H1 (cell line): ENCODE measurements around the gene STARD13. TPM values are rescaled to one million over a fixed set of nuclear protein-coding genes. Genes with fewer than 3 reads are reported as not detected.

ENCODE experiments used
- CTCF ChIA-PET: fragments of 300-600 bp; sonication (Branson Sonifier 250); formaldehyde crosslinking; loops from one replicate; lab custom pipeline; 2021; ENCODE audit not compliant: partially characterized antibody; lab: Charles Lee
- POLR2A ChIA-PET: fragments of 300-600 bp; sonication (Branson Sonifier 250); formaldehyde crosslinking; loops from one replicate; lab custom pipeline; 2021; ENCODE audit warnings: inconsistent platforms; ENCODE audit not compliant: partially characterized antibody; lab: Charles Lee
- DNase-seq, 2 experiments: peaks; one replicate each; pipeline versions ENCODE4 v3.0.0 to v3.0.0-alpha.2; 2010 to 2022; ENCODE audit warnings: low spot score in 2 of 2, low read depth in 1 of 2, mixed read lengths in 1 of 2
- FAIRE-seq: peaks from 2 replicates; lab custom pipeline; 2011; peaks lifted over from hg19 to GRCh38; lab: Jason Lieb, UNC
- H2AFZ ChIP-seq: 2 replicates; pipeline ENCODE4 v1.8.1; 2012; ENCODE audit warnings: low read length, inconsistent platforms
- H2AK5ac ChIP-seq: 2 replicates; pipeline ENCODE4 v1.6.1; 2013; ENCODE audit warnings: low read depth, low read length
- H2BK120ac ChIP-seq: replicated peaks from 2 replicates; pipeline ENCODE3; 2013; ENCODE audit warnings: low read depth, low read length, inconsistent platforms
- H2BK12ac ChIP-seq: 2 replicates; pipeline ENCODE4 v1.6.1; 2013; ENCODE audit warnings: low read depth, low read length
- H2BK15ac ChIP-seq: 2 replicates; pipeline ENCODE4 v1.6.1; 2013; ENCODE audit warnings: low read length
- H2BK20ac ChIP-seq: 2 replicates; pipeline ENCODE4 v1.6.1; 2013; ENCODE audit warnings: low read length
- H2BK5ac ChIP-seq: 2 replicates; pipeline ENCODE4 v1.6.1; 2013; ENCODE audit warnings: low read depth, low read length
- H3K14ac ChIP-seq: 2 replicates; pipeline ENCODE4 v1.6.1; 2013; ENCODE audit warnings: inconsistent platforms; ENCODE audit not compliant: insufficient read length
- H3K18ac ChIP-seq: 2 replicates; pipeline ENCODE4 v1.6.1; 2013; ENCODE audit warnings: low read length; ENCODE audit errors: extremely low read depth
- H3K23ac ChIP-seq: 2 replicates; pipeline ENCODE4 v1.6.1; 2013; ENCODE audit warnings: inconsistent platforms; ENCODE audit not compliant: insufficient read length
- H3K23me2 ChIP-seq: 2 replicates; pipeline ENCODE4 v1.6.1; 2013; ENCODE audit warnings: low read depth, low read length
- H3K27ac ChIP-seq: 2 replicates; pipeline ENCODE4 v1.6.1; 2011; ENCODE audit warnings: low read depth, low read length, inconsistent platforms
- H3K27me3 ChIP-seq, 4 experiments: replicated peaks in 1 of 4; 1 replicate in 1 of 4; 2 replicates in 3 of 4; pipeline versions ENCODE4 v1.6.1 to v1.8.1; 2011 to 2013; ENCODE audit warnings: low read length in 3 of 4, mild to moderate bottlenecking in 3 of 4, inconsistent platforms in 2 of 4, mixed read lengths in 2 of 4, moderate library complexity in 1 of 4; ENCODE audit not compliant: control insufficient read depth in 3 of 4, insufficient read depth in 3 of 4; ENCODE audit errors: extremely low read depth in 1 of 4
- H3K36me3 ChIP-seq, 4 experiments: 2 replicates each; pipeline versions ENCODE4 v1.6.1 to v1.8.1; 2011 to 2013; ENCODE audit warnings: mild to moderate bottlenecking in 4 of 4, low read length in 3 of 4, moderate library complexity in 2 of 4, control low read depth in 1 of 4, inconsistent platforms in 1 of 4; ENCODE audit not compliant: insufficient read depth in 4 of 4, control insufficient read depth in 2 of 4
- H3K4ac ChIP-seq: replicated peaks from 2 replicates; pipeline ENCODE3; 2013; ENCODE audit warnings: low read length, low read depth, mixed read lengths, inconsistent platforms; ENCODE audit not compliant: insufficient read length
- H3K4me1 ChIP-seq, 4 experiments: replicated peaks in 1 of 4; 1 replicate in 1 of 4; 2 replicates in 3 of 4; pipeline versions ENCODE4 v1.6.1 to v1.8.1; 2011 to 2013; ENCODE audit warnings: low read length in 3 of 4, inconsistent platforms in 2 of 4, mixed read lengths in 1 of 4; ENCODE audit not compliant: insufficient read depth in 4 of 4, control insufficient read depth in 3 of 4
- H3K4me2 ChIP-seq, 2 experiments: 2 replicates each; pipeline versions ENCODE4 v1.6.1 to v1.8.1; 2011 to 2013; ENCODE audit warnings: low read depth in 2 of 2, low read length in 2 of 2, control low read depth in 1 of 2, inconsistent platforms in 1 of 2, mild to moderate bottlenecking in 1 of 2; ENCODE audit not compliant: insufficient read depth in 1 of 2
- H3K4me3 ChIP-seq, 4 experiments: fragments of 200-600, 300-600 bp in 1 of 4; sonication (generic), shearing (Covaris generic), sonication (Bioruptor Twin) in 1 of 4; 2 replicates each; pipeline versions ENCODE4 v1.5.1 to v1.8.1; 2011 to 2016; ENCODE audit warnings: low read length in 4 of 4, low read depth in 3 of 4, control low read depth in 2 of 4, inconsistent platforms in 2 of 4, mild to moderate bottlenecking in 2 of 4, mixed read lengths in 1 of 4, moderate library complexity in 1 of 4; ENCODE audit not compliant: insufficient read depth in 2 of 4; ENCODE audit errors: extremely low read depth in 1 of 4
- H3K56ac ChIP-seq: replicated peaks from 2 replicates; pipeline ENCODE3; 2013; ENCODE audit warnings: low read depth, mild to moderate bottlenecking, mixed read lengths, low read length, inconsistent platforms; ENCODE audit not compliant: insufficient read length
- H3K79me1 ChIP-seq: 2 replicates; pipeline ENCODE4 v1.6.1; 2013; ENCODE audit warnings: low read depth, low read length, control low read depth
- H3K79me2 ChIP-seq, 2 experiments: 2 replicates each; pipeline versions ENCODE4 v1.6.1 to v1.8.1; 2012 to 2013; ENCODE audit warnings: low read length in 2 of 2, mild to moderate bottlenecking in 2 of 2, inconsistent platforms in 1 of 2; ENCODE audit not compliant: insufficient read depth in 2 of 2, control insufficient read depth in 1 of 2
- H3K9ac ChIP-seq, 4 experiments: replicated peaks in 1 of 4; 1 replicate in 1 of 4; 2 replicates in 3 of 4; pipeline versions ENCODE4 v1.6.1 to v1.8.1; 2011 to 2013; ENCODE audit warnings: low read depth in 3 of 4, low read length in 3 of 4, control low read depth in 2 of 4, mild to moderate bottlenecking in 2 of 4, moderate library complexity in 2 of 4, inconsistent platforms in 1 of 4; ENCODE audit errors: extremely low read depth in 1 of 4
- H3K9me3 ChIP-seq, 2 experiments: 2 replicates each; pipeline versions ENCODE4 v1.6.1 to v1.8.1; 2012 to 2013; ENCODE audit warnings: mild to moderate bottlenecking in 2 of 2, moderate library complexity in 2 of 2, control low read depth in 1 of 2, inconsistent platforms in 1 of 2, low read depth in 1 of 2, low read length in 1 of 2, mixed read lengths in 1 of 2; ENCODE audit not compliant: insufficient read depth in 2 of 2
- H4K20me1 ChIP-seq, 2 experiments: replicated peaks in 1 of 2; 2 replicates each; pipeline versions ENCODE3 to v1.8.1; 2011 to 2013; ENCODE audit warnings: inconsistent platforms in 2 of 2, low read length in 2 of 2, mild to moderate bottlenecking in 1 of 2; ENCODE audit not compliant: insufficient read depth in 2 of 2, control insufficient read depth in 1 of 2
- H4K5ac ChIP-seq: 2 replicates; pipeline ENCODE4 v1.6.1; 2013; ENCODE audit warnings: low read length, low read depth, mixed read lengths, inconsistent platforms; ENCODE audit not compliant: insufficient read length
- H4K8ac ChIP-seq: 2 replicates; pipeline ENCODE4 v1.8.0; 2013; ENCODE audit warnings: mild to moderate bottlenecking, moderate library complexity, low read length, inconsistent platforms; ENCODE audit not compliant: insufficient read depth; ENCODE audit errors: extremely low read depth
- H4K91ac ChIP-seq: replicated peaks from 2 replicates; pipeline ENCODE3; 2013; ENCODE audit warnings: low read length, mixed read lengths, inconsistent platforms; ENCODE audit not compliant: insufficient read length
- BCL11A ChIP-seq, 2 experiments: IDR thresholded peaks; one replicate each; pipeline ENCODE4 v1.6.1; 2011; ENCODE audit warnings: low read depth in 2 of 2, low read length in 2 of 2, mild to moderate bottlenecking in 2 of 2
- BRCA1 ChIP-seq: IDR thresholded peaks from 2 replicates; pipeline ENCODE4 v1.6.1; 2012; ENCODE audit warnings: low read depth, low read length, improper control_type of control experiment
- CBX8 ChIP-seq: fragments of 300-800, 300-1000 bp; sonication (generic); IDR thresholded peaks from 2 replicates; pipeline ENCODE4 v1.7.1; 2016; ENCODE audit warnings: low read depth, low read length, borderline replicate concordance
- EGR1 ChIP-seq: IDR thresholded peaks from 2 replicates; pipeline ENCODE4 v1.6.1; 2011; ENCODE audit warnings: low read depth, low read length, borderline replicate concordance
- FOSL1 ChIP-seq: IDR thresholded peaks from 2 replicates; pipeline ENCODE4 v1.6.1; 2011; ENCODE audit warnings: mild to moderate bottlenecking, low read depth, low read length, moderate library complexity; ENCODE audit not compliant: insufficient read depth
- HDAC6 ChIP-seq: IDR thresholded peaks from one replicate; pipeline ENCODE4 v1.7.1; 2012; ENCODE audit warnings: low read depth, mild to moderate bottlenecking, inconsistent platforms, low read length, moderate library complexity
- MAFK ChIP-seq: IDR thresholded peaks from 2 replicates; pipeline ENCODE4 v1.6.1; 2012; ENCODE audit warnings: low read depth, mild to moderate bottlenecking, improper control_type of control experiment, low read length
- NANOG ChIP-seq: IDR thresholded peaks from 2 replicates; pipeline ENCODE4 v1.6.1; 2011; ENCODE audit warnings: low read length, low read depth, mild to moderate bottlenecking, inconsistent platforms; ENCODE audit not compliant: insufficient read depth, poor library complexity, severe bottlenecking
- RAD21 ChIP-seq, 2 experiments: IDR thresholded peaks in 1 of 2; conservative IDR thresholded peaks in 1 of 2; 2 replicates each; pipeline ENCODE4 v1.6.1; 2011; ENCODE audit warnings: low read depth in 2 of 2, low read length in 2 of 2, improper control_type of control experiment in 1 of 2, inconsistent platforms in 1 of 2, mild to moderate bottlenecking in 1 of 2, moderate library complexity in 1 of 2
- RXRA ChIP-seq: IDR thresholded peaks from 2 replicates; pipeline ENCODE4 v1.6.1; 2011; ENCODE audit warnings: low read depth, mild to moderate bottlenecking, low read length, moderate library complexity; ENCODE audit not compliant: insufficient read depth
- SP1 ChIP-seq: IDR thresholded peaks from 2 replicates; pipeline ENCODE4 v1.6.1; 2011; ENCODE audit warnings: low read depth, low read length
- SRF ChIP-seq: IDR thresholded peaks from 2 replicates; pipeline ENCODE4 v1.6.1; 2011; ENCODE audit warnings: mild to moderate bottlenecking, low read depth, low read length, moderate library complexity
- SUZ12 ChIP-seq: fragments of 200-600 bp; sonication (generic); IDR thresholded peaks from 2 replicates; pipeline ENCODE4 v1.6.1; 2012; ENCODE audit warnings: mild to moderate bottlenecking, inconsistent platforms, low read length, moderate library complexity, mixed read lengths
- TEAD4 ChIP-seq: IDR thresholded peaks from 2 replicates; pipeline ENCODE4 v1.6.1; 2012; ENCODE audit warnings: low read depth, low read length, inconsistent platforms, mixed read lengths
- WGBS, 2 experiments: shearing (Covaris generic) in 1 of 2; methylation state at CpG; one replicate each; pipeline versions ENCODE4 v1.1.6 to v1.1.7; 2013 to 2015; ENCODE audit warnings: low lambda C conversion rate in 2 of 2, mixed read lengths in 2 of 2, inconsistent platforms in 1 of 2, low coverage in 1 of 2, missing lambda C conversion rate in 1 of 2; ENCODE audit not compliant: insufficient replicate concordance in 2 of 2, insufficient coverage in 1 of 2, insufficient read length in 1 of 2; ENCODE audit errors: extremely low coverage in 1 of 2, missing lambda C conversion rate in 1 of 2; 5-methylcytosine and 5-hydroxymethylcytosine counted together
- polyA plus RNA-seq, 7 experiments: library from polyadenylated mRNA; depleted of rRNA in 3 of 7; stranded (reverse) in 5 of 7; unstranded in 2 of 7; fragments of >200 nt in 5 of 7; fragments of 200-250 nt in 2 of 7; gene quantifications; 1 replicate in 5 of 7; 2 replicates in 1 of 7; 4 replicates in 1 of 7; pipeline versions ENCODE4 v1.2.1 to v1.2.3, GENCODE V29; 2011 to 2013; ENCODE audit warnings: missing spikeins in 2 of 7, mixed read lengths in 2 of 7
- total RNA-seq: library from RNA; stranded (reverse); fragmentation: NEBNext Ultra II Directional; extraction: Animal tissue kit (Norgen Biotek cat#: 25700); gene quantifications from 2 replicates; pipeline ENCODE4 v1.2.1, GENCODE V29; 2021

The STARD13 gene
- total and polyA plus RNA-seq, 2 of the 8 experiments (the other 6 are each of a cell fraction or from before 2014, with no cell fraction given) = 0.82 to 2.9 TPM

DNA sequence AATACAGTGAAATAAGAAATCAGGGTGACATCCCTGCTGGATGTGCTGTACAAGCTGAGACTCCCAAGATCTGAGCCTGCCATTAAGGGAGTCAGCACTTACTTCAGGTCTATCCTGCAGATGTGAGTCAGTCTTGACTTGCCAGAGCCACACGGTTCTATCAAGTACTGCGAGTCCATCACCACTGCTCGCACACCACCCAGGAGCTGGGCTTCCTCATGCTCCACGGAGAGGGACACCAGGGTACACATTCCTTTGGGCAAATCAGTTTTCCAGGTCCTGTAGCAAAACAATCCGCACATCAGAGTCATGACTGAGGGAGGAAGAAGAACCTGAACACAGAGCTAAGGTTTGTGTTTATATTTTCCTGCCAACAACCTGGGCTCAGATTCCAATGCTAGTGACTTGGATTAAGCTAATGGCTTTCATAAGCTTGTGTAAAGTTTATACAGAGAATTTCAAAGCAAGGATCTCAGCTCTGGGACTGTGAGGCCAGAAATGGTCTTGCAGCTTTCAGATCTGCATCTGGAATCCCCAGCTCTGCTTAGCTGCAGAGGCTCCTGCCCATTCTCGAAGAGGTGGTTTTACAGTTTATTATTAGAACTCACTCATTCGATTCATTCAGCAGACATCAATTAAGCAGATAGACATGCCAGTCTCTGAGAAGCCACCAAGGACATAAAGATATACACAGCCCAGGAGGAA is 178.7 kb downstream of the STARD13 start:
- Histone ChIP-seq H3K23ac (no peak overlapping the region), H3K4me1 (peaks cover 0 to 2% (median 0%) of the 10 kb centered on the region in 4 experiments; a peak in 1 of 7 replicates), H3K9me3 (no peaks in the 10 kb centered on the region), H3K56ac (no peak overlapping the region), H2BK20ac (no peak overlapping the region), H3K27ac (no peak overlapping the region), H3K4me3 (no peak overlapping the region), H3K36me3 (no peaks in the 10 kb centered on the region), H3K79me2 (no peaks in the 10 kb centered on the region; a peak in 1 of 4 replicates), H2BK15ac (no peak overlapping the region), H3K79me1 (no peaks in the 10 kb centered on the region), H3K18ac (no peak overlapping the region), H2BK5ac (no peak overlapping the region), H4K5ac (no peak overlapping the region), H2AFZ (no peak overlapping the region), H3K9ac (no peak overlapping the region), H3K14ac (no peak overlapping the region), H3K4ac (no peak overlapping the region), H2BK120ac (no peak overlapping the region), H2AK5ac (no peak overlapping the region), H4K20me1 (no peaks in the 10 kb centered on the region), H3K23me2 (no peaks in the 10 kb centered on the region), H2BK12ac (no peak overlapping the region), H3K4me2 (no peak overlapping the region), H4K91ac (no peak overlapping the region), H3K27me3 (no peaks in the 10 kb centered on the region), H4K8ac (no peak overlapping the region)
- CTCF ChIA-PET = no interaction called here
- WGBS, 2 experiments = 87% methylated on average over 7 of the region's 7 CpGs; no CpG with 5 or more reads in 1 of the 2 experiments
- no peak for FAIRE-seq
- DNase-seq = no peak
- POLR2A ChIA-PET = no interaction called here
- TF ChIP-seq RXRA (no peak), HDAC6 (no peak), SUZ12 (no peak), CBX8 (no peak), BCL11A (IDR thresholded peaks at IDR 0.05; ENCODE audit: low read depth in 2 of 2, low read length in 2 of 2) (no peak), TEAD4 (no peak), MAFK (no peak), NANOG (no peak), BRCA1 (no peak), FOSL1 (no peak), EGR1 (no peak), SP1 (no peak), RAD21 (IDR thresholded peaks at IDR 0.05 in 1 of 2, conservative IDR thresholded peaks at IDR 0.05 in 1 of 2; ENCODE audit: low read depth in 2 of 2, low read length in 2 of 2) (no peak), SRF (no peak)
